HCT116 (cell line): ENCODE measurements around the gene FAH. TPM values are rescaled to one million over a fixed set of nuclear protein-coding genes. Genes with fewer than 3 reads are reported as not detected.

ENCODE experiments used
- ATAC-seq: fragments of 200-7000 bp; cut with Tn5 transposase; 2 replicates; pipeline ENCODE4 v1.9.1; 2020; ENCODE audit warnings: mild to moderate bottlenecking, moderate library complexity
- BruUV-seq: library from RNA; stranded (reverse); fragments of 400-500 nt; replicated peaks from 2 replicates; lab custom pipeline; 2021; lab: Mats Ljungman, UMichigan
- CTCF ChIA-PET: fragments of 300-600 bp; sonication (Branson Sonifier 250); formaldehyde crosslinking; loops from one replicate; lab custom pipeline; 2021; ENCODE audit warnings: antibody characterized with exemption; lab: Charles Lee
- POLR2A ChIA-PET: fragments of 300-600, 350-600 bp; sonication (Branson Sonifier 250); formaldehyde crosslinking; loops from one replicate; lab custom pipeline; 2021; ENCODE audit warnings: antibody characterized with exemption; lab: Charles Lee
- RAD21 ChIA-PET, 2 experiments: fragments of 300-600 bp; sonication (Branson Sonifier 250); formaldehyde crosslinking; loops; one replicate each; lab custom pipeline; 2023; ENCODE audit warnings: low total read pairs in 2 of 2; ENCODE audit not compliant: uncharacterized antibody in 2 of 2, unreplicated experiment in 2 of 2, low non-redundant PET in 1 of 2; lab: Charles Lee
- DNase-seq: peaks from one replicate; pipeline ENCODE4 v3.0.0-alpha.2; 2010; ENCODE audit warnings: low read depth, low spot score
- H2AFZ ChIP-seq: fragments of 200-600 bp; shearing (Covaris generic), sonication (generic); 2 replicates; pipeline ENCODE4 v1.6.1; 2017; ENCODE audit warnings: low read depth, mixed run types, mixed read lengths, antibody characterized with exemption, low read length; ENCODE audit not compliant: poor library complexity, severe bottlenecking
- H3K27ac ChIP-seq: 2 replicates; pipeline ENCODE4 v1.5.1; 2012; ENCODE audit warnings: low read depth, low read length
- H3K27me3 ChIP-seq: fragments of 200-600 bp; sonication (generic); 2 replicates; pipeline ENCODE4 v1.6.1; 2016; ENCODE audit warnings: mixed run types, low read length, mixed read lengths; ENCODE audit not compliant: insufficient read depth
- H3K36me3 ChIP-seq, 2 experiments: fragments of 200-500 bp in 1 of 2; fragments of 200-600 bp in 1 of 2; sonication (Bioruptor generic) in 1 of 2; sonication (generic) in 1 of 2; 2 replicates each; pipeline versions ENCODE4 v1.5.1 to v1.6.1; 2014 to 2016; ENCODE audit warnings: low read length in 2 of 2, inconsistent platforms in 1 of 2, mixed read lengths in 1 of 2, mixed run types in 1 of 2; ENCODE audit not compliant: insufficient read depth in 2 of 2, control insufficient read depth in 1 of 2
- H3K4me1 ChIP-seq, 2 experiments: fragments of 200-600 bp in 1 of 2; sonication (generic) in 1 of 2; 2 replicates each; pipeline versions ENCODE4 v1.5.1 to v1.6.1; 2012 to 2017; ENCODE audit warnings: low read length in 2 of 2, inconsistent platforms in 1 of 2, mild to moderate bottlenecking in 1 of 2, mixed read lengths in 1 of 2, mixed run types in 1 of 2, moderate library complexity in 1 of 2; ENCODE audit not compliant: insufficient read depth in 2 of 2, control insufficient read depth in 1 of 2
- H3K4me2 ChIP-seq: fragments of 200-600 bp; sonication (generic); 2 replicates; pipeline ENCODE4 v1.6.1; 2017; ENCODE audit warnings: mixed run types, low read length, mixed read lengths
- H3K4me3 ChIP-seq, 2 experiments: fragments of 200-600 bp in 1 of 2; sonication (generic) in 1 of 2; replicated peaks in 1 of 2; 2 replicates each; pipeline ENCODE4 v1.5.1; 2011 to 2016; ENCODE audit warnings: low read length in 2 of 2, control low read depth in 1 of 2, low read depth in 1 of 2, mild to moderate bottlenecking in 1 of 2, mixed read lengths in 1 of 2, mixed run types in 1 of 2
- H3K79me2 ChIP-seq: fragments of 200-600 bp; sonication (generic); 2 replicates; pipeline ENCODE4 v1.6.1; 2017; ENCODE audit warnings: mild to moderate bottlenecking, mixed run types, low read length, moderate library complexity, mixed read lengths; ENCODE audit not compliant: insufficient read depth
- H3K9ac ChIP-seq: fragments of 200-600 bp; sonication (generic); 2 replicates; pipeline ENCODE4 v1.6.1; 2016; ENCODE audit warnings: low read length, mixed read lengths
- H3K9me2 ChIP-seq: fragments of 200-600 bp; sonication (generic), shearing (Covaris generic); 2 replicates; pipeline ENCODE4 v1.6.1; 2017; ENCODE audit warnings: mixed run types, mild to moderate bottlenecking, moderate library complexity; ENCODE audit not compliant: insufficient read depth
- H3K9me3 ChIP-seq, 2 experiments: fragments of 200-500 bp in 1 of 2; fragments of 200-600 bp in 1 of 2; sonication (Bioruptor generic) in 1 of 2; sonication (generic) in 1 of 2; 2 replicates each; pipeline ENCODE4 v1.6.1; 2014 to 2017; ENCODE audit warnings: low read length in 2 of 2, mixed read lengths in 2 of 2, inconsistent platforms in 1 of 2, low read depth in 1 of 2, mild to moderate bottlenecking in 1 of 2, mixed run types in 1 of 2, moderate library complexity in 1 of 2; ENCODE audit not compliant: control insufficient read depth in 1 of 2, insufficient read depth in 1 of 2
- H4K20me1 ChIP-seq: fragments of 200-600 bp; sonication (generic), shearing (Covaris generic); 2 replicates; pipeline ENCODE4 v1.6.1; 2017; ENCODE audit warnings: mixed run types, mild to moderate bottlenecking, moderate library complexity; ENCODE audit not compliant: insufficient read depth
- CEBPB ChIP-seq: IDR thresholded peaks from 2 replicates; pipeline ENCODE4 v1.6.1; 2012; ENCODE audit warnings: low read depth
- CTCF ChIP-seq, 3 experiments: fragments of 200-600 bp in 1 of 3; sonication (generic) in 1 of 3; IDR thresholded peaks in 2 of 3; conservative IDR thresholded peaks in 1 of 3; 2 replicates each; pipeline ENCODE4 v1.5.1; 2012 to 2017; ENCODE audit warnings: low read depth in 2 of 3, low read length in 2 of 3, antibody characterized with exemption in 1 of 3, borderline replicate concordance in 1 of 3, control low read depth in 1 of 3, mild to moderate bottlenecking in 1 of 3, mixed read lengths in 1 of 3, mixed run types in 1 of 3, moderate library complexity in 1 of 3; ENCODE audit not compliant: insufficient read depth in 1 of 3
- EGR1 ChIP-seq: IDR thresholded peaks from 2 replicates; pipeline ENCODE4 v1.6.1; 2012; ENCODE audit warnings: low read depth
- ELF1 ChIP-seq: IDR thresholded peaks from 2 replicates; pipeline ENCODE4 v1.6.1; 2012; ENCODE audit warnings: low read depth, borderline replicate concordance
- EZH2 ChIP-seq: fragments of 200-600 bp; sonication (generic); IDR thresholded peaks from 2 replicates; pipeline ENCODE4 v1.6.1; 2017; ENCODE audit warnings: antibody characterized with exemption, mixed run types
- EZH2phosphoT487 ChIP-seq: fragments of 200-600 bp; IDR thresholded peaks from 2 replicates; pipeline ENCODE4 v1.6.1; 2018; ENCODE audit warnings: antibody characterized with exemption, borderline replicate concordance
- FOSL1 ChIP-seq: IDR thresholded peaks from 2 replicates; pipeline ENCODE4 v1.6.1; 2012; ENCODE audit warnings: low read depth
- JUND ChIP-seq: IDR thresholded peaks from 2 replicates; pipeline ENCODE4 v1.6.1; 2012
- MAX ChIP-seq: IDR thresholded peaks from 2 replicates; pipeline ENCODE4 v1.6.1; 2012
- POLR2A ChIP-seq: IDR thresholded peaks from 2 replicates; pipeline ENCODE4 v1.7.0; 2011; ENCODE audit warnings: borderline replicate concordance; ENCODE audit not compliant: insufficient read depth, insufficient read length; ENCODE audit errors: extremely low read depth
- POLR2AphosphoS5 ChIP-seq: IDR thresholded peaks from 2 replicates; pipeline ENCODE4 v1.6.1; 2011; ENCODE audit warnings: mild to moderate bottlenecking, low read depth, low read length, moderate library complexity
- REST ChIP-seq: IDR thresholded peaks from 2 replicates; pipeline ENCODE4 v1.6.1; 2012; ENCODE audit warnings: low read depth
- SIN3A ChIP-seq: IDR thresholded peaks from 2 replicates; pipeline ENCODE4 v1.6.1; 2012; ENCODE audit warnings: low read depth
- SP1 ChIP-seq: IDR thresholded peaks from 2 replicates; pipeline ENCODE4 v1.6.1; 2012; ENCODE audit warnings: low read depth
- SRF ChIP-seq: IDR thresholded peaks from 2 replicates; pipeline ENCODE4 v1.6.1; 2012; ENCODE audit warnings: low read depth
- YY1 ChIP-seq: IDR thresholded peaks from 2 replicates; pipeline ENCODE4 v1.6.1; 2011; ENCODE audit warnings: low read length, low read depth, moderate library complexity, mild to moderate bottlenecking; ENCODE audit not compliant: insufficient replicate concordance; ENCODE audit errors: extremely low read depth
- ZBTB33 ChIP-seq: IDR thresholded peaks from 2 replicates; pipeline ENCODE4 v1.6.1; 2011; ENCODE audit warnings: mild to moderate bottlenecking, low read length, moderate library complexity; ENCODE audit not compliant: insufficient replicate concordance; ENCODE audit errors: extremely low read depth
- intact Hi-C: fragments of 100-400 bp; cut with micrococcal nuclease; formaldehyde crosslinking; loops from 2 replicates; pipeline ENCODE4 v1.10.0; 2022
- total RNA-seq: library from RNA; stranded (reverse); gene quantifications from one replicate; pipeline ENCODE4 v1.2.1, GENCODE V29; 2021; ENCODE audit not compliant: unreplicated experiment

The FAH gene
- total RNA-seq, 1 experiment from 2014 or later = 20.0 TPM

GRCh38 chr15:80172401-80172800, 19.6 kb downstream of the FAH start:
- no peaks in the 10 kb centered on the region for H4K20me1 ChIP-seq
- H3K9me2 ChIP-seq = no peaks in the 10 kb centered on the region
- H3K27ac ChIP-seq = no peak overlapping the region
- H3K4me3 ChIP-seq = no peak overlapping the region
- ChIA-PET CTCF (interaction anchor here (1.3 to 2.1 kb wide), 4 partner anchors 319 to 833 kb away, joined by 5 to 6 read pairs (median 6); no protein-coding TSS in a partner anchor), RAD21 (no interaction called here), POLR2A (no interaction called here)
- H3K9me3 ChIP-seq = no peaks in the 10 kb centered on the region
- H2AFZ ChIP-seq = no peak overlapping the region
- TF ChIP-seq EZH2phosphoT487 = no peak
- no peak for TF ChIP-seq MAX
- TF ChIP-seq FOSL1 = no peak
- no peak for TF ChIP-seq EGR1
- no peak for TF ChIP-seq EZH2
- TF ChIP-seq YY1 = no peak
- no peak for TF ChIP-seq POLR2AphosphoS5
- no peak for TF ChIP-seq CEBPB
- TF ChIP-seq CTCF (IDR thresholded peaks at IDR 0.05 in 2 of 3, conservative IDR thresholded peaks at IDR 0.05 in 1 of 3; ENCODE audit: borderline replicate concordance in 1 of 3, insufficient read depth in 1 of 3, low read depth in 2 of 3, low read length in 2 of 3) = no peak
- no peak for TF ChIP-seq SP1
- no peak for TF ChIP-seq POLR2A
- no peak for TF ChIP-seq REST
- no peak for TF ChIP-seq SIN3A
- TF ChIP-seq ELF1 = no peak
- no peak for TF ChIP-seq SRF
- no peak for TF ChIP-seq ZBTB33
- TF ChIP-seq JUND = no peak
- BruUV-seq = no TSS peak
- H3K9ac ChIP-seq = no peak overlapping the region
- H3K36me3 ChIP-seq = no peaks in the 10 kb centered on the region
- H3K4me1 ChIP-seq = no peaks in the 10 kb centered on the region
- no peaks in the 10 kb centered on the region for H3K27me3 ChIP-seq
- DNase-seq (no peak), ATAC-seq (no peak)
- intact Hi-C loops = loop anchor here (5.0 to 10.0 kb wide), 4 partner anchors 278 to 790 kb away; partner anchors contain the start of gene MTHFS
- H3K4me2 ChIP-seq = no peak overlapping the region
- no peaks in the 10 kb centered on the region for H3K79me2 ChIP-seq
